Left ventricle myocardium superior (tissue), 1 donor: Measurements from ENCODE around the gene CCL27. TPM values are rescaled to one million over a fixed set of nuclear protein-coding genes. Genes with fewer than 3 reads are reported as not detected.
"Not testable (repeated sequence)": the region's sequence is repeated elsewhere in the genome, so short reads cannot be mapped to it uniquely, and the experiment has no call there.

Source experiments
- ATAC-seq: fragments of 200-7000 bp; cut with Tn5 transposase; one replicate; pipeline ENCODE4 v1.9.1; 2020; ENCODE audit warnings: mild to moderate bottlenecking, moderate library complexity
- DNase-seq: peaks from one replicate; pipeline ENCODE4 v3.0.0-alpha.2; 2020
- intact Hi-C: fragments of 100-400 bp; cut with micrococcal nuclease; formaldehyde crosslinking; loops from one replicate; pipeline ENCODE4 v1.11.0; 2022
- total RNA-seq: library from RNA; stranded (reverse); fragmentation: NEBNext Ultra II Directional; extraction: Animal tissue kit (Norgen Biotek cat#: 25700); gene quantifications from one replicate; pipeline ENCODE4 v1.2.1, GENCODE V29; 2021
- donor health status: DM: no; HTN: yes; CAD: no; lungs with severe emphysema.

Gene CCL27
- total RNA-seq, 1 donor from 2014 or later = not detected

DNA sequence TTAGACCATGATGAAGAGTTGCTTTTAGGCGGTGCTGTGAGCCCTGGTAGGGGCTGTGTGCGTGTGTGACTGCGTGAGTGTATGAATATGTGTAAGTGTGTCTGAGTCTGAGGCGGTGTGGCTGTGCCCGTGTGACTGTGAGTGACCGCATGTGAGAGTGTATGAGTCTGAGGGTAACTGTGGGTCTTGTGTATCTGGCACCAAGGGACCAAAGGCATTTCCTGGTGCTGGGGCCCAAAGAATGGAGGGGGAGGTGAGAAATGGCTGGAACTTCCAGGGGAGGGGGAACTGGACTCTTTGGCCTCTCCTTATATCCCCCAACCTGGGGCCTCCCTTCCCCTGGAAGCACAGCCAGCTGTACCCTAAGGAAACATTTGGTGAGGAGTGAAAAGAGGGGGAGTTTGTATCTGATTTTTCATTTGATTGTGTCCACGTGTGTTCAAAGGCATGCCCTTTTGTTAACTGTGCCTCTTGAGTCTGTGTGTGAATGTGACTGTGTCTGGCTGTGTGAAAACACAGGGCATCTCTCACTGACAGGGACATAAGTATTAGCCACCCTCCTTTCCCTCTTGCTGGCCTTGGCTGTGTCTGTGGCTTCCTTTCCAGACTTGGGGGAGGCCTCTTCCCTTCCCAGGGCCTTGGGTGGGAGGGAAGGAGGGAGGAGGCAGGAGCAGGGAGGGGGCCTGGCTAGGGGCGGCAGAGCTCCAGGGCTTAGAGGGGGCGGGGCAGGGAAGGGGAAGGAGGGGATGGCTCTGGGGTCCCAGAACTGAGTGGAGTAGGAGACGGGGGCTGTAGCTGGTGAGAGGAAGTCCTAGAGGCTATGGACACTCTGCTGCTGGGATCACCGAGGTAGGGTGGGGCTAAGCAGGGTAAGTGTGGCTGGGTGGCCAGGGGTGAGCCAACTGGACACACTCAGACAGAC, 9.0 kb downstream of the CCL27 start:
- intact Hi-C loops = no loop called here
- ATAC-seq (peak; percentile 3), DNase-seq (no peak)

DNA sequence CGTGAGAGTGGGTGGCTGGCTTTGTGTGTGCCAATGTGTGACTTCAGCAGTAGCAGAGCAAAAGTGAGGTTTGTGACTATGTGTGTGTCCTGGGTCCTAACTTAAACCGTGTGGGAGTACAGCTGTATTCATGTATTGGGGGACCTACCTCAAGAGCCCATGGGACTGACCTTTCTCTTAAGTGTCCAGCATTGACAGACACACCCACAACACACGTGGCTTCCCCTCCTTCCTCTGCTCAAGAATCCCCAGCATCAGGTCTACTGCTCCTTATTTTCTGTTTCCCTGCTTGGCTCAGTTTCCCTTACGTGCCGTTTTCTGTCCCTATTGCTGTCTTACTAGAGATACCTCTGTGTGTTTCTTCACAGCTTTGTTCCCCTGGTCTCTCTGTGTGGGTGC, 9.9 kb downstream of the CCL27 start:
- DNase-seq = no peak
- ATAC-seq = no peak

DNA sequence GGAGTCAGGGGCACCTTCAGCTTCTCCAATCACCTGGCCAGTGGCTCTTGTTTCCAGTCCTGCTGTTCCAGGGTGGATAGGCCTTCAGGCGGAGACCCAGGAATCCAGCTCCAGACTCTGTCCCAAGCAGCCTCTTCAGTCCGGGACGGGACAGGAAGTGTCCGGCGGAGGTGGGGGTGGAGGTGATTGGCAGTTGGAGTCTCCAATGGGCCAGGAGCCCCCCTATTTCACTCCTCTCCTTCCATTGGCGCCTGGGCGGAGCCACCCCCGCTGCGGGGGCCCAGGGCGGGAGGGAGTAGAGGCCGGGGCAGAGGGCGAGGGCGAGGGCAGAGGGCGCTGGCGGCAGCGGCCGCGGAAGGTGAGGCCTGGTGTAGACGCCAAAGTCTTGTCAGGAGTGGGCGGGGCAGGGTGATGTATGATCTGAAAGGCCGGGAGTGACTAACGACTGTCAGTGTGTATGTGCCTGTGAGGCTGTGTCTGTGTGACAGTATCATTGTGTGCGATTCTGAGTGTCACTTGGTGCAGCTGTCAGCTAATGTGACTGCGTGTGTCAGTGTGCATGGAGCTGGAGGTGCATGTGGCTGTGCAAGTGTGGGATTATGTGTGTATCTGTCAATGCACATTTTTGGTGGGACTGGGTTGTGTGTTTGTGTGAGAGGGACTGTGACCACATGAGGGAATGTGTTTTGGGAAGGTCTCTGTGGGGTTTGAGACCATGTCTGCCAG, 10.4 kb downstream of the CCL27 start, which contains the start of gene IL11RA:
Gene IL11RA, plus strand, starts transcription at position 310 of the 726 bp plus-strand sequence. CDS start 3,033 bp downstream, outside the sequence.
- intact Hi-C loops = no loop called here
- ATAC-seq = peak; percentile 82
- peak; percentile 93 for DNase-seq

More for the DNA sequence above, 9.9 kb downstream of the CCL27 start:
- intact Hi-C loops = no loop called here

DNA sequence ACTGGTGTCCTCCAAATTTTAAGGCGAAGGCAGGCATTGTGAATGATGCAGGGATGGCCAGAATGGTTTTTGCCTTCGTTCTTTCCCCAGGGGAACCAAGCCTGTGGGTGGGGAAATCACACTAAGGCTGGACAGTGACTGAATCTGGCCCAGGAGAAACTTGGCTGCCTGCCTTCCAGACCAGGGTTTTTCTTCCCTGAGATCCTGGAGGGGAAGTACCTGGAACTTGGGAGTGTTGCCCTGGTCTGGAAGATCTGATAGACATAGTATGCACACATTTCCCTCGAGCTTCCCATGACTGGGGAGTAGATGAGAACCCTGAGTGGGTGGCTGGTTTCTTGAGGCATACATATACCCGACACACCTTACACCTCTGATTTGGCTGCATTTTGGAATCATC, 11.1 kb downstream of the CCL27 start:
- no peak for ATAC-seq
- intact Hi-C loops = no loop called here
- no peak for DNase-seq

DNA sequence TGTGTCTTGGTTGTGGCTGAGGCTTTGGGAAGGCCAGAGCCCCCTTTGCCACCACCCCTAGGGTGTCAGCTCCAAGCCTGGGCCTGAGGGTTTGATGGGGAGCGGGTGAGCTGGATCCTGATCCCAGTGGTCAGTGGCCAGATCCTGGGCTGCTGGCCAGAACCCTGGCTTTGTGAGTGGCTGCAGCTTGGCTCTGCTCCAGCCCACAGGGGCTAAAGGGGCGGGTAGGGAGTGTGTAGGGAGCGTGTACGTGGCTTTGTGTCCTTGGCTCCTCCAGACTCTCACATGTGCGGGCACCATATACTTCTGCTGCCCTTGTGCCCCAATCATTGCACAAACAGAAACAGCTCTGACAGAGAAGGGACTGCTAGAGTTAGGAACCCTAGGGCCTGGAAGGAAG, 11.6 kb downstream of the CCL27 start:
- intact Hi-C loops = no loop called here
- DNase-seq = no peak
- no peak for ATAC-seq

DNA sequence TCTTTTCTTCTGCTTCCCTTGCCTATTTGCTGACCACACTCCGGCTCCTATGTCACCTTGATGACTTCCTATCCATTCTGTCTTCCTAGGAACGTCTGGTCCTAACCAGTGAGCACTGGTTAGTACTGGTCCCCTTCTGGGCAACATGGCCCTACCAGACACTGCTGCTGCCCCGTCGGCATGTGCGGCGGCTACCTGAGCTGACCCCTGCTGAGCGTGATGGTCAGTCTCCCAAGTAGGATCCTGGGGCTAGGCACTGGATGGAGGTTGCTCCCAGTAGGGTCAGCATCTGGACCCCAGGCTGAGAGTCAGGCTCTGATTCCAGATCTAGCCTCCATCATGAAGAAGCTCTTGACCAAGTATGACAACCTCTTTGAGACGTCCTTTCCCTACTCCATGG, 13.8 kb downstream of the CCL27 start:
- ATAC-seq (no peak), DNase-seq (no peak)
- intact Hi-C loops = no loop called here

DNA sequence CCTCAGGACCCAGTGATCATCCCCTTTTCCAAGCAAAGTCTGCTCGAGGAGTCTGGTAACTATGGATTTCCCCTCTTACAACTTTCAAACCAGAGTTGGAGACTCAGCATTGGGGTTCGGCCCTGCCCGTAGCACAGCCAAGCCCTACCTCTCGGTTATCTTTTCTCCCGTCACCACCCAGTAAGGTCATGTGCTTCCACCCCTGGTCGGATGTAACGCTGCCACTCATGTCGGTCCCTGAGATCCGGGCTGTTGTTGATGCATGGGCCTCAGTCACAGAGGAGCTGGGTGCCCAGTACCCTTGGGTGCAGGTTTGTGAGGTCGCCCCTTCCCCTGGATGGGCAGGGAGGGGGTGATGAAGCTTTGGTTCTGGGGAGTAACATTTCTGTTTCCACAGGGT, 14.8 kb downstream of the CCL27 start:
- intact Hi-C loops = no loop called here
- DNase-seq (no peak), ATAC-seq (no peak)

DNA sequence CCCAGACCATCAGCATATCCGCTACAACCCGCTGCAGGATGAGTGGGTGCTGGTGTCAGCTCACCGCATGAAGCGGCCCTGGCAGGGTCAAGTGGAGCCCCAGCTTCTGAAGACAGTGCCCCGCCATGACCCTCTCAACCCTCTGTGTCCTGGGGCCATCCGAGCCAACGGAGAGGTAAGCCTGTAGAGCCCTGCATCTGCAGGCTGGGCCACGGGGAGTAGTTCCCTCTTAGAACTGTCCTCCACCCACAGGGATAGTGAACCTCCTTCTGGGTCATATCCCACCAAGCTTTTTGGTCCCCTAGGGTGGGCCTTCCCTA, 15.4 kb downstream of the CCL27 start:
- ATAC-seq = no peak
- no peak for DNase-seq
- intact Hi-C loops = no loop called here

DNA sequence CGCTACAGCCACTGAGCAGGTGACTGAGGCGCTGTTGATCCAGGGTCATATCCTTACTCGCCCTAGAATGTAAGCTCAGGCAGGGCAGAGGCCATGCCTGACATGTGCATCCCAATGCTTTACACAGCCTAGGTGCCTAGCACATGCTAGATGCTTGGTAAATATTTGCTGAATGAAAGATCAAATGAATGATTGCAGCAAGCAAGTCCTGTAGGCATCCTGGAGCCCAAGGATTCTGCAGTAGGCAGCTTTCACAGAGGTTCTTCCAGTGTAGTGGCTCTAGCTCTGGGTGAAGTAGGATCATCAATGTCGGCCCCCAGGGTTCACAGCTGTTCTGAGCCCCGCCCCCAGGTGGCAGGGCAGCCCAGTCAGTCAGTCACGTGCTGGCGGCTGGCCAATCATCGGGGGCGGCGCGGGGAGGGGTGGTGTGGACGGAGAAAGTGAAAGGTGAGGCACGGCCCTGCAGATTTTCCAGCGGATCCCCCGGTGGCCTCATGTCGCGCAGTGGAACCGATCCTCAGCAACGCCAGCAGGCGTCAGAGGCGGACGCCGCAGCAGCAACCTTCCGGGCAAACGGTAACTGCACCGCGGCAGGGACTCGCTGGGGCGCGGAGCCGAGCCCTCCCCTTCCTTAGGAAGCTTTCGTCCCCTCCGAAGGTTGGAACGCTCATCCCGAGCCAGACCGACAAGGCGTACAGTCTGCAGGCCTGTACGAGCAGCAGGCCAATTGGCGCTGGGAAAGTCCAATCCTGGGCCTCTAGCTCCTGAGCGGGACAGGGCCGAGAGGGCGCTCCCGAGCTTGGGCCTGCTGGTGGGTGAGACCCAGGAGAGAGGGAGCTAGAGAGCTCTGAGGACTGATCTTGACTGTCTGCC, 16.0 kb downstream of the CCL27 start, which contains the start of gene GALT:
Gene GALT, plus strand, starts transcription at position 465 of the 873 bp plus-strand sequence. Its CDS starts 30 bp downstream, at position 495.
- ATAC-seq (peak; percentile 86), DNase-seq (peak; percentile 97)
- intact Hi-C loops = no loop called here

DNA sequence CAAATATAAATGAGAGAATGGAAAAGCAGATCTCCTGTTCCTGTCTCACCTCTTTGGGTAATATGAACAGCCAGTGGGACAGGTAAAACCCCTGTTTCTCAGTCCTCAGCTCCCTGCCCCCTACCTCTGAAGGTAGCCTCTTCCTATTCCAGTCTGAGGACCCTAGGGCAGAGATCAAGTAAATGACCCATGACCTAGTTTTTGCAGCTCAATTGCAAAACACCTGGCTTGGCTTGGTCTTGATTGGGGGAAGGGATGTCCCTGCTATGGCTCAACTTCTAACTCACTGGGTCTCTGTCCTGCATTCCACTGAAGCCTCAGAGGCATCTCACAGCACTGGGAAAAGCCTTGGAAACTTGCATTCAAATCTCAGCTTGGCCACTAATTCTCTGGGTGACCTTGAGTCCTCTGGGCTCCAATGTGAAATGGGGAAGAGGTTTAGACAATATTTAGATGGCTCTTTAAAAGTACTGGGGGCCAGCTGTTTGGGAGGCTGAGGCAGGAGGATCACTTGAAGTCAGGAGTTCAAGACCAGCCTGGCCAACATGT, 17.6 kb downstream of the CCL27 start:
- intact Hi-C loops = no loop called here
- no peak for ATAC-seq

DNA sequence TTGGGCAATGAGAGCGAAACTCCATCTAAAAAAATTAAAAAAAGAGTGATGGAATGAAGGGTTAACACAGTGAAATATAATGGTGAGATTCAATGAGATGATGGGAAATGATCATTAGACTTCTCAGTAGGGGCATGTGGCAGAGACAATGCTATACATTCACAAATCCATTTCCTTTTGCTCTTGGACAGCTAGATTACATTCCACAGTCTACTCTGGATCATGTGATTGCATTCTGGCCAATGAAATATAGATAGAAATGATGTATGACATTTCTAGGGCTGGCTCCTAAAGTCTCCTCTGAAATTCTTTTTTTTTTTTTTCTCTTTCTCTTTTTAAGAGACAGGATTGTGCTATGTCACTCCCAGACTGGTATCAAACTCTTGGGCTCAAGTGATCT, 19.8 kb downstream of the CCL27 start:
- DNase-seq = no peak
- no peak for ATAC-seq
- intact Hi-C loops = no loop called here

More for the DNA sequence above, 17.6 kb downstream of the CCL27 start:
- no peak for DNase-seq

DNA sequence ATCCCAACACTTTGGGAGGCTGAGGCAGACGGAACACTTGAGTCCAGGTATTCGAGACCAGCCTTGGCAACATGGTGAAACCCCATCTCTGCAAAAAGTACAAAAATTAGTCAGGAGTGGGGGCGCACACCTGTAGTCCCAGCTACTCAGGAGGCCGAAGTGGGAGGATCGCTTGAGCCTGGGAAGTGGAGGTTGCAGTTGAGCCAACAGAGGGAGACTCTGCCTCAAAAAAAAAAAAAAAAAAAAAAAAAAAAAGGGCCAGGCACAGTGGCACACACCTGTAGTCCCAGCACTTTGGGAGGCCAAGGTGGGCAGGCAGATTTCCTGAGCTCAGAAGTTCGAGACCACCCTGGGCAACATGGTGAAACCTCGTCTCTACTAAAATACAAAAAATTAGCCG, 23.1 kb downstream of the CCL27 start:
- DNase-seq, intact Hi-C loops, ATAC-seq: not testable (repeated sequence)

DNA sequence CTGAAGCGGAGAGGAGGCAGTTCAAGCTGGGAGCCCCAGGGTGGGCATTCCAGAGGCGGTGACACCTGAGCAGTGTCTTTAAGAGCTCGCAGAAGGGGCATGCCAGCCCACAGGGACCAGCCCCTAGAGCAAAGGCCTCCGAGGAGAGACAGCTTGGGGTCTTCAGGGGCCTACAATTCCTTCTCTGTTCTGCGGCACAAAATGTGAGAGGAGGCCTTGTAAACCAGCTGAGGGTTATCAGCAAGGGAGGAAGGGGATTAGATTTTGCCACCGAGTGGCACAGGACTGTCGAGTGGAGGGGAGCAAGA, 24.4 kb downstream of the CCL27 start:
- intact Hi-C loops = no loop called here
- DNase-seq (no peak), ATAC-seq (no peak)

DNA sequence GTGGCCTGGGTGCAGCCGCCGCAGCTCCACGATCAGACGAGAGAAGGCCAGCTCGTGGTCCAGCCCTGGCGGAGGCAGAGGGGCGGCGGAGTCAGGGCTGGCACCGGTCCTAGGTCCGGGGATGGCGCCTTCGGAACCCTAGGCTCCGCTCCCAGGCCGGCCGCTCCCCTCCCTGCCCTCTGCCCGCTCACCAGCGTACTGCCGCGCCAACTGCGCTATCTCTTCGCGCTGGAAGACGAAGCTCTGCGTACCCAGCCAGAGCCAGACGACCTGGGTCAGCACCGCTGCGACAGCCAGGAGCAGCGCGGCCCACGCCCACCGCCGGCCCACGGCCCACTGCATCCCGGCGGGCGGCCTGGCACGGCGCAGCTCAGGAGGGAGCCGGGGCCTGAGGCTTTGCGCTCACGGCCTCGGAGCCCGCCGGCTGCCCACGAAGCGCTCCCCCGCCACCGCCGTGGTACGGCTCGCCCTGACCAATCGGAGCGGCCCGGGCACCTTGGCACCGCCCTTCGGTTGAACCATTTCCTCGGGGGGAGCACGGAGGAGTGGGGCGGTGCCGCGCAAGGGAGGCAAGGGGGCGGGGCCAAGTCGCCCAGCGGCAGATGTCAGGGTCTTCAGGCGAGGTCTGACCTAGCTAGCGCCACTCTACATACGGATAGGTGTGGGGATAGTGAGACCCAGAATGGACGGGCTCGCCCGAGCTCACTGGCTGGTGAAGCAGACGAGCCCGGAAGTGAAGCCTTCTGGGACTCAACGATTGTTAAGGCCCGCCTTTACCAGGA, 24.9 kb downstream of the CCL27 start, which contains the start of gene SIGMAR1:
Gene SIGMAR1, minus strand, starts transcription at position 432 of the 782 bp plus-strand sequence. Its CDS starts 90 bp downstream, at position 342.
- intact Hi-C loops = no loop called here
- DNase-seq (peak; percentile 97), ATAC-seq (peak; percentile 97)

DNA sequence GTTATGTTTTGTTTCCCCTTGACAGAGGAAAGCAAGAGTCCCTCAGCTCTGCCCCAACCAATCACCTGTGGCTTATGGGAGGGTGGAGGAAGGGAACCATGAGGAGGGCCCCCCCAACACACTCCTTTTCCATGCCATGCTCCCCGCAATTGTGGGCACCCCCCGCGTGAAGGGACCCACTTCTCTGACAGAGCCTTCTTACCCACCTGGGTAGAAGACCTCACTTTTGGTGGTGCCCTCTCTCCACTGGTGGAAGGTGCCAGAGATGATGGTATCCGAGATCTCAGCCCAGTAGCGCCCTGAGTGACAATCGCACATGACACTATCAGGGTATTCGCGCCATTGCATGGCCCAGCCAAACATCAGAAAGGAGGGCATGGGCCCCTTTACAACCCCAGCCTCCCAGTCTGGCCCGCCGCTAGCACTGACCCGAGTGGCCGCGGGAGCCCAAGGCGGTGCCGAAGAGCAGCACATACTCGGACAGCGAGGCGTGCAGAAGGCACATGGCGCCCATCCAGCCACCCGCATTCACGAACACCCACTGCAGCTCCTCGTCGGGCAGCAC, 25.6 kb downstream of the CCL27 start:
- no peak for ATAC-seq
- intact Hi-C loops = no loop called here
- peak; percentile 67 for DNase-seq

DNA sequence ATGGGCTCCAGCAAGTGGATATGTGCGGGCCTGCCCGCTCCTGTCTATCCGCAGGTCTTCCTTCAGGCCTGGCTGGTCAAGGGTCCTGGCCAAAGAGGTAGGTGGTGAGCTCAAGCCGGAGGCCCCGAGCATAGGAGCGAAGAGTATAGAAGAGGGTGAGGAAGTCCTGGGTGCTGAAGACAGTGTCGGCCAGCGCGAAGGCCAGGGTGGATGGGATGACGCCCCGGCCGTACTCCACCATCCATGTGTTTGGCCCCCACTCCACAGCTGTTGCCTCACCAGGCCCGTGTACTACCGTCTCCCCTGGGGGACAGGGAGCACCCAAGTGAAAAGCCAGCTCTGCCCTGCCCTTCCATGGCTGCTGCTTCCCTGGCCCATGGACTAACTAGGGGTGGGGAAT, 26.9 kb downstream of the CCL27 start:
- intact Hi-C loops = no loop called here
- no peak for DNase-seq
- ATAC-seq = no peak

DNA sequence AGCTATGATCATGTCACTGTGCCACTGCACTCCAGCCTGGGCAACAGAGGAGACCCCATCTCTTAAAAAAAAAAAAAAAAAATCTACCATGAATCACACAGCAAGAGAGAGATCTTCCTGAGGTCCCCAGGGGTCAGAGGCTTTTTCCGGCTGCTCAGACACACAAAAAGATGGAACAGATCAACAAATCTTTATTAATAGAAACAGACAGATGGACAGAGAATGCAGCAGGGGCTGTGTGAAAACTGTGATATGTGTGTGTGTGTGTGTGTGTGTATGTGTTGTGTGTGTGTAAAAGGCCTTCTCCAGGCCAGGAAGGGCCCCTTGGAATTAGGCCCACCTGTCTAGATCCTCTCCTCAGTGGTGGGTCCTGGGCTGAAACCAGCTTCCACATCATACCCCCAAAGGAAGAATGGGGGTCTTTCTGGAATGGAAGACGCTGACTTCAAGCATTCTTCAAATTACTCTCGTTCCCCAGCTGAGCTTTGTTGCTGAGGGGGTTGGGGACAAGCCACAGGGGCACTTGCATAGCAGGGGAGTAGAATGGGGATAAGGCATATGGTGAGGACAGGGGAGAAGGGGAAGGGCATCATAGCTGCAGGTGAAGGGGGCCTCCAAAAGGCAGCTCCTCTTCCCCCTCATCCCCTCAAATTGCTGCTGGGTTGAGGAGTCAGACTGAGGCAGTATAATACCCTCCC, 27.8 kb downstream of the CCL27 start:
- intact Hi-C loops = no loop called here
- ATAC-seq (no peak), DNase-seq (no peak)
